K562 (cell line): ENCODE measurements around the gene NISCH. TPM values are rescaled to one million over a fixed set of nuclear protein-coding genes. Genes with fewer than 3 reads are reported as not detected.
A peak's percentile ranks its signal among the peaks of the same experiment; 100 is the strongest.

Experiments
- ATAC-seq: fragments of 200-7000 bp; cut with Tn5 transposase; 3 replicates; pipeline ENCODE4 v1.9.1; 2020; ENCODE audit warnings: moderate library complexity
- BruUV-seq: library from RNA; stranded (reverse); fragments of 400-500 nt; replicated peaks from 2 replicates; lab custom pipeline; 2021; lab: Mats Ljungman, UMichigan
- CTCF ChIA-PET: fragments of 300-600 bp; formaldehyde crosslinking; extraction: SDS; loops from one replicate; lab custom pipeline; 2021; ENCODE audit warnings: low intra/inter-chr PET ratio; lab: Yijun Ruan, JAX
- POLR2A ChIA-PET: fragments of 300-600, 350-650 bp; sonication (Branson Sonifier 250); formaldehyde crosslinking; extraction: SDS; loops from one replicate; lab custom pipeline; 2021; ENCODE audit warnings: antibody characterized with exemption, inconsistent platforms; lab: Yijun Ruan, JAX
- DNase-seq, 4 experiments: peaks; one replicate each; pipeline versions ENCODE4 v3.0.0 to v3.0.0-alpha.2; 2011 to 2018; ENCODE audit warnings: low spot score in 3 of 4, mixed read lengths in 3 of 4; ENCODE audit errors: extremely low read depth in 1 of 4
- FAIRE-seq: peaks from 2 replicates; lab custom pipeline; 2011; peaks lifted over from hg19 to GRCh38; lab: Jason Lieb, UNC
- H2AFZ ChIP-seq: 2 replicates; pipeline ENCODE4 v1.6.0; 2011; ENCODE audit warnings: low read depth, low read length, control low read depth, inconsistent platforms
- H3K27ac ChIP-seq: fragments of 200-600 bp; 3 replicates; pipeline ENCODE4 v1.8.0; 2011; ENCODE audit warnings: low read depth, mild to moderate bottlenecking, control low read depth, inconsistent platforms, low read length, moderate library complexity, mixed read lengths; ENCODE audit errors: extremely low read depth
- H3K27me3 ChIP-seq, 2 experiments: fragments of 300-600 bp in 1 of 2; 2 replicates in 1 of 2; 3 replicates in 1 of 2; pipeline versions ENCODE4 v1.6.0 to v1.8.0; 2011; ENCODE audit warnings: inconsistent platforms in 2 of 2, low read length in 2 of 2, mild to moderate bottlenecking in 1 of 2, mixed read lengths in 1 of 2, moderate library complexity in 1 of 2; ENCODE audit not compliant: control insufficient read depth in 2 of 2, insufficient read depth in 2 of 2
- H3K36me3 ChIP-seq: fragments of 300-600 bp; 3 replicates; pipeline ENCODE4 v1.8.0; 2011; ENCODE audit warnings: mild to moderate bottlenecking, low read length, inconsistent platforms; ENCODE audit not compliant: control insufficient read depth, insufficient read depth
- H3K4me1 ChIP-seq, 2 experiments: fragments of 200-600 bp in 1 of 2; replicated peaks in 1 of 2; 2 replicates in 1 of 2; 3 replicates in 1 of 2; pipeline versions ENCODE4 v1.5.1 to v1.8.0; 2011; ENCODE audit warnings: inconsistent platforms in 2 of 2, low read length in 2 of 2, mild to moderate bottlenecking in 1 of 2, mixed read lengths in 1 of 2, moderate library complexity in 1 of 2; ENCODE audit not compliant: control insufficient read depth in 2 of 2, insufficient read depth in 2 of 2
- H3K4me2 ChIP-seq: 2 replicates; pipeline ENCODE4 v1.6.1; 2011; ENCODE audit warnings: low read length, control low read depth, inconsistent platforms, mixed read lengths; ENCODE audit not compliant: insufficient read depth
- H3K4me3 ChIP-seq: fragments of 200-600 bp; sonication (generic), shearing (Covaris generic); 2 replicates; pipeline ENCODE4 v1.5.1; 2016; ENCODE audit warnings: control low read depth, inconsistent platforms
- H3K79me2 ChIP-seq: fragments of 200-600 bp; 3 replicates; pipeline ENCODE4 v1.8.0; 2011; ENCODE audit warnings: low read length, inconsistent platforms; ENCODE audit not compliant: control insufficient read depth, insufficient read depth
- H3K9ac ChIP-seq, 2 experiments: 2 replicates each; pipeline versions ENCODE4 v1.6.0 to v1.6.1; 2011; ENCODE audit warnings: low read depth in 2 of 2, low read length in 2 of 2, control low read depth in 1 of 2, inconsistent platforms in 1 of 2, mild to moderate bottlenecking in 1 of 2, mixed read lengths in 1 of 2; ENCODE audit not compliant: insufficient read depth in 1 of 2
- H3K9me1 ChIP-seq: one replicate; pipeline ENCODE4 v1.6.0; 2011; ENCODE audit warnings: inconsistent platforms, mild to moderate bottlenecking, low read length, moderate library complexity; ENCODE audit not compliant: control insufficient read depth, insufficient read depth
- H3K9me3 ChIP-seq: replicated peaks from 2 replicates; pipeline ENCODE4 v1.5.1; 2011; ENCODE audit warnings: low read depth, low read length, inconsistent platforms; ENCODE audit not compliant: control insufficient read depth, insufficient read depth
- H4K20me1 ChIP-seq: replicated peaks from 2 replicates; pipeline ENCODE4 v1.6.1; 2011; ENCODE audit warnings: low read length, inconsistent platforms, mixed read lengths; ENCODE audit not compliant: control insufficient read depth, insufficient read depth
- BRF2 ChIP-seq: IDR thresholded peaks from 3 replicates; pipeline ENCODE4 v1.6.1; 2011; ENCODE audit warnings: borderline replicate concordance, mild to moderate bottlenecking; ENCODE audit not compliant: insufficient read length, insufficient read depth
- FOXA3 ChIP-seq, 2 experiments: fragments of 450-650 bp in 1 of 2; sonication (generic) in 1 of 2; formaldehyde crosslinking; IDR thresholded peaks in 1 of 2; conservative IDR thresholded peaks in 1 of 2; 2 replicates each; pipeline versions ENCODE4 v1.4.0 to v1.8.0; 2020 to 2022; ENCODE audit warnings: mild to moderate bottlenecking in 2 of 2, missing genetic modification reagents in 1 of 2
- NFIX ChIP-seq: fragments of 250-450 bp; sonication (Bioruptor Pico); IDR thresholded peaks from 2 replicates; pipeline ENCODE4 v1.4.0; 2020; ENCODE audit warnings: low read depth, mild to moderate bottlenecking, moderate library complexity
- SAP30 ChIP-seq: fragments of 200-600 bp; sonication (generic); IDR thresholded peaks from 2 replicates; pipeline ENCODE4 v1.6.1; 2012; ENCODE audit warnings: borderline replicate concordance, low read depth, mild to moderate bottlenecking, moderate library complexity, low read length, control low read depth, inconsistent platforms; ENCODE audit not compliant: insufficient read depth, poor library complexity, severe bottlenecking
- TARDBP ChIP-seq: fragments of 450-650 bp; IDR thresholded peaks from 2 replicates; pipeline ENCODE4 v1.6.1; 2016
- ZBTB49 ChIP-seq: sonication (generic); formaldehyde crosslinking; IDR thresholded peaks from 2 replicates; pipeline ENCODE4 v1.8.0; 2022; ENCODE audit warnings: missing genetic modification reagents, mild to moderate bottlenecking, borderline replicate concordance
- ZFPM2 ChIP-seq: fragments of 250-450 bp; sonication (Bioruptor Pico); IDR thresholded peaks from 2 replicates; pipeline ENCODE4 v1.5.1; 2022; ENCODE audit warnings: mild to moderate bottlenecking
- ZNF224 ChIP-seq: sonication (generic); formaldehyde crosslinking; IDR thresholded peaks from 2 replicates; pipeline ENCODE4 v1.8.0; 2022; ENCODE audit warnings: mild to moderate bottlenecking, missing genetic modification reagents
- WGBS: fragments of 100-300 bp; shearing (Covaris generic); methylation state at CpG from one replicate; pipeline ENCODE4 v1.1.6; 2016; ENCODE audit warnings: low coverage, mixed read lengths; ENCODE audit not compliant: insufficient coverage; ENCODE audit errors: missing lambda C conversion rate; 5-methylcytosine and 5-hydroxymethylcytosine counted together
- in situ Hi-C: fragments of 300-500 bp; cut with MboI; formaldehyde crosslinking; loops from 4 replicates; pipeline ENCODE4 v1.15.0; 2018; ENCODE audit warnings: inconsistent platforms, mixed read lengths
- intact Hi-C: fragments of 100-400 bp; cut with micrococcal nuclease; formaldehyde crosslinking; loops from 2 replicates; pipeline ENCODE4 v1.14.2; 2022
- polyA plus RNA-seq, 8 experiments: library from polyadenylated mRNA; depleted of rRNA in 4 of 8; stranded (reverse) in 5 of 8; unstranded in 3 of 8; fragments of >200 nt; fragmentation: Nextera tagmentation in 2 of 8; fragmentation: Illumina TruSeq in 1 of 8; extraction: Ambion mirVana in 2 of 8; extraction: Trizol in 1 of 8; gene quantifications; 2 replicates each; pipeline versions ENCODE4 v1.2.1 to v1.2.3, GENCODE V29; 2011 to 2014; ENCODE audit warnings: inconsistent platforms in 1 of 8, missing spikeins in 1 of 8
- total RNA-seq, 7 experiments: library from RNA; depleted of rRNA in 6 of 7; stranded (reverse); fragments of >200 nt in 6 of 7; fragmentation: Illumina TruSeq in 2 of 7; extraction: Trizol in 2 of 7; gene quantifications; 2 replicates each; pipeline versions ENCODE4 v1.2.1 to v1.2.3, GENCODE V29; 2011 to 2021; ENCODE audit warnings: low replicate concordance in 1 of 7

The NISCH gene
- total and polyA plus RNA-seq, 9 of the 15 experiments (the other 6 are each of a cell fraction or from before 2014, with no cell fraction given): 0.44 to 43.5 (median 23.4) TPM

DNA sequence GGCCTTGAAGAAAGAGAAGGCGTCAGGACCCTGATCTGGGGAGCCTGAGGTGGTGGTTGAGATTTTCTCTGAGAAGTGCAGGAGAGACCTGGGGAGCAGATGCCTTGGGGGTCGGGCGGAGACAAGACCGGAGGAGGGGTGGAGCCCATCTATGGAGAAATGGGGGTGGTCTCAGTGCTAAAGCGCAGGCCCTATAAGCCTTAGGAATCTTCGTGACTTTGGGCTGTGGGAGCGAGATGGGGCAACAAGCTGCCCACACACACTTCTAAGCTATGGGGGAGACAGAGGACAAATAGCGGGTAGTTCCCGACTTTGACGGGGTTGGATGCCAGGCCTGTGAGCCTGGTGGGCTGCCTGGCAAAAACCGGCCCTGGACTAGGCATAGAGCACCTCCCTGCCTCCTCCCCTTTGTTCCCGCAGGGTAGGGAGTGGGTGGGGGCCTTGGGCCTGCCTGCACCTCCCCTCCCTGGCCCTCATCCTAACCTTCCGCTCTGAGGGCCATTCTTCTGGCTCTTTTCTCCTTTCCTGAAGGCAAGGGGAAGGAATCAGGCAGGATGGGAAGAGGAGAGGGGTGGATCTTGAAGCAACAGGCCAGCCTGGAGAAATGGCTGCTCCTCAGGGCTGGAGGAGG lies 880 bp downstream of the NISCH start:
- ChIA-PET CTCF (no interaction called here), POLR2A (interaction anchor here (0.6 kb wide), 2 partner anchors 22 to 490 kb away, joined by 3 read pairs; no protein-coding TSS in a partner anchor)
- H3K9me3 ChIP-seq: no peaks in the 10 kb centered on the region
- H3K4me3 ChIP-seq: peak overlapping the region; percentile 92
- no peaks in the 10 kb centered on the region for H4K20me1 ChIP-seq
- BruUV-seq: no TSS peak
- H2AFZ ChIP-seq: no peak overlapping the region
- FAIRE-seq (no peak), ATAC-seq (peak; percentile 60), DNase-seq (peak; percentile 19 to 47 (median 34))
- H3K36me3 ChIP-seq: peaks cover 37% of the 10 kb centered on the region; the same call in 2 of the 3 replicates
- peak overlapping the region; percentile 81 to 96 for H3K9ac ChIP-seq
- H3K27ac ChIP-seq: peak overlapping the region; percentile 73
- peaks cover 28% of the 10 kb centered on the region for H3K79me2 ChIP-seq
- H3K4me1 ChIP-seq: peaks cover 19 to 40% of the 10 kb centered on the region in 2 experiments; a peak in 4 of 5 replicates
- WGBS: 7% methylated on average over 8 of the region's 13 CpGs
- no peaks in the 10 kb centered on the region for H3K27me3 ChIP-seq
- intact Hi-C loops (loop anchor here (10.0 kb wide), 1 partner anchor 229 kb away; the partner anchor contains the start of genes GNL3 and PBRM1), in situ Hi-C loops (no loop called here)
- TF ChIP-seq ZFPM2 (CRISPR knock-in tag) (no peak), SAP30 (peak; percentile 29)
- H3K9me1 ChIP-seq: no peaks in the 10 kb centered on the region
- peak overlapping the region; percentile 87 for H3K4me2 ChIP-seq

DNA sequence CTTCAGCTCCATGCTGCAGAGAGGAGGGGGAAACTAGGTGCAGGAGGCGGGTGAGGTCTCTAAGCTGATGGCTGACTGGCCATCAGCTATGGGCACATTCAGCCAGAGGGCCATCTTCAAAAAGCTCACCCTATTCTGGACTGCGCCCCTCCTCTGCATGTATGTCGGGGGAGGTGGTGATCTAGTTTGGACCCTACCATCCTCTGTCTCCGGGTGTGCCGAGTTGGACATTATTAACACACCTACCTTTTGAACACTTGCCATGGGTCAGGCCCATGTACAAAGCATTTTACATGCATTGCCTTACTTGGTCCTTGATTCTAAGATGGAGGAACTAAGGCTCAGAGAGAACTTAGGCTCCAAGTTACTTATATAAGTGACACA lies 1.4 kb downstream of the NISCH start:
- intact Hi-C loops: loop anchor here (10.0 kb wide), 1 partner anchor 228 kb away; the partner anchor contains the start of genes GNL3 and PBRM1
- ATAC-seq (no peak; the same call in 2 of the 3 replicates), DNase-seq (peak in 1 of 4 experiments; percentile 5), FAIRE-seq (no peak)
- Histone ChIP-seq H3K4me1 (peaks cover 19 to 37% of the 10 kb centered on the region in 2 experiments; a peak in 4 of 5 replicates), H3K27ac (0 out of 3 replicates have a peak overlapping the region, but pooled peaks have one; percentile 73), H3K9me1 (no peaks in the 10 kb centered on the region), H4K20me1 (no peaks in the 10 kb centered on the region), H2AFZ (no peak overlapping the region), H3K9me3 (no peaks in the 10 kb centered on the region), H3K79me2 (peaks cover 28% of the 10 kb centered on the region), H3K4me3 (peak overlapping the region; percentile 92), H3K36me3 (peaks cover 40% of the 10 kb centered on the region; the same call in 2 of the 3 replicates), H3K9ac (peak overlapping the region; percentile 81 to 96; a peak in 3 of 4 replicates), H3K4me2 (peak overlapping the region; percentile 87), H3K27me3 (no peaks in the 10 kb centered on the region)
- TSS peak; percentile 46 for BruUV-seq
- in situ Hi-C loops: no loop called here
- WGBS: 92% methylated on average over 2 of the region's 5 CpGs
- POLR2A ChIA-PET: interaction anchor here (0.6 kb wide), 2 partner anchors 22 to 490 kb away, joined by 3 read pairs; no protein-coding TSS in a partner anchor
- CTCF ChIA-PET: no interaction called here
- no peak for TF ChIP-seq FOXA3 (CRISPR knock-in tag; conservative IDR thresholded peaks at IDR 0.05 in 1 of 2, IDR thresholded peaks at IDR 0.05 in 1 of 2)
- TF ChIP-seq BRF2: no peak
- TF ChIP-seq NFIX (CRISPR knock-in tag): no peak
- no peak for TF ChIP-seq TARDBP
- TF ChIP-seq ZNF224 (CRISPR knock-in tag): peak; percentile 89; the same call in 1 of the 2 replicates
- no peak for TF ChIP-seq ZBTB49 (CRISPR knock-in tag)
